Measurements from ENCODE around the gene MAGEA9. TPM values are rescaled to one million over a fixed set of nuclear protein-coding genes. Genes with fewer than 3 reads are reported as not detected.
"Not testable (repeated sequence)": the region's sequence is repeated elsewhere in the genome, so short reads cannot be mapped to it uniquely, and the experiment has no call there.

The MAGEA9 gene
- polyA plus RNA-seq, 1 donor from 2014 or later, result not detected

DNA sequence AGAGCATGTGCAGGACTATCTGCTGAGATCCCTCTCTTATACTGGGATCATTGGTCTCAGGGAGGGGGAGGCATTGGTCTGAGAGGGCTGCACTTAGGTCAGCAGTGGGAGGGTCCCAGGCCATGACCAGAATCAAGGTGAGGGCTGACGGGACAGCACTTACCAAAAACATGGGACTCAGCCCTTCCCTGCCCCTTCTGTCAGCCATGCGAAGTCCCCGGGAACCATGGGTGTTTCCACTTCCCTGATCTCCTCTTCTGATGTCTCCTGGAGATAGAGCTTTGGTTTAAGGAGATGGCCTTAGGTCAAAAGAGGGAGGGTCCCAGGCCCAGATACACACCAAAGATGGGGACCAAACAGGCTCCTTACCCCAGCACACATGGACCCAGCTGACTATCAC is 20.8 kb upstream of the MAGEA9 start:
- no peaks in the 10 kb centered on the region for H3K9me3 ChIP-seq (ENCODE audit: low read length)
- H4K20me1 ChIP-seq (ENCODE audit: insufficient read depth), result no peaks in the 10 kb centered on the region
- TF ChIP-seq, protein P1, sequence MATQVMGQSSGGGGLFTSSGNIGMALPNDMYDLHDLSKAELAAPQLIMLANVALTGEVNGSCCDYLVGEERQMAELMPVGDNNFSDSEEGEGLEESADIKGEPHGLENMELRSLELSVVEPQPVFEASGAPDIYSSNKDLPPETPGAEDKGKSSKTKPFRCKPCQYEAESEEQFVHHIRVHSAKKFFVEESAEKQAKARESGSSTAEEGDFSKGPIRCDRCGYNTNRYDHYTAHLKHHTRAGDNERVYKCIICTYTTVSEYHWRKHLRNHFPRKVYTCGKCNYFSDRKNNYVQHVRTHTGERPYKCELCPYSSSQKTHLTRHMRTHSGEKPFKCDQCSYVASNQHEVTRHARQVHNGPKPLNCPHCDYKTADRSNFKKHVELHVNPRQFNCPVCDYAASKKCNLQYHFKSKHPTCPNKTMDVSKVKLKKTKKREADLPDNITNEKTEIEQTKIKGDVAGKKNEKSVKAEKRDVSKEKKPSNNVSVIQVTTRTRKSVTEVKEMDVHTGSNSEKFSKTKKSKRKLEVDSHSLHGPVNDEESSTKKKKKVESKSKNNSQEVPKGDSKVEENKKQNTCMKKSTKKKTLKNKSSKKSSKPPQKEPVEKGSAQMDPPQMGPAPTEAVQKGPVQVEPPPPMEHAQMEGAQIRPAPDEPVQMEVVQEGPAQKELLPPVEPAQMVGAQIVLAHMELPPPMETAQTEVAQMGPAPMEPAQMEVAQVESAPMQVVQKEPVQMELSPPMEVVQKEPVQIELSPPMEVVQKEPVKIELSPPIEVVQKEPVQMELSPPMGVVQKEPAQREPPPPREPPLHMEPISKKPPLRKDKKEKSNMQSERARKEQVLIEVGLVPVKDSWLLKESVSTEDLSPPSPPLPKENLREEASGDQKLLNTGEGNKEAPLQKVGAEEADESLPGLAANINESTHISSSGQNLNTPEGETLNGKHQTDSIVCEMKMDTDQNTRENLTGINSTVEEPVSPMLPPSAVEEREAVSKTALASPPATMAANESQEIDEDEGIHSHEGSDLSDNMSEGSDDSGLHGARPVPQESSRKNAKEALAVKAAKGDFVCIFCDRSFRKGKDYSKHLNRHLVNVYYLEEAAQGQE (IDR thresholded peaks at IDR 0.05; ENCODE audit: borderline replicate concordance), result no peak
- TF ChIP-seq EZH2 (IDR thresholded peaks at IDR 0.05; ENCODE audit: borderline replicate concordance, insufficient read depth, low read length, poor library complexity, severe bottlenecking), result no peak
- no peak overlapping the region for H3K4me2 ChIP-seq (ENCODE audit: low read length)
- no peak overlapping the region for H3K4me3 ChIP-seq (ENCODE audit: low read length)
- no peak overlapping the region for H3K27ac ChIP-seq (ENCODE audit: low read length)
- H3K9me2 ChIP-seq (ENCODE audit: insufficient read depth, low read length), result no peaks in the 10 kb centered on the region
- H3K79me2 ChIP-seq (replicated peaks; ENCODE audit: insufficient read depth, low read length), result no peaks in the 10 kb centered on the region
- no peaks in the 10 kb centered on the region for H3K27me3 ChIP-seq (ENCODE audit: insufficient read depth, low read depth, low read length)
- H2AFZ ChIP-seq (ENCODE audit: low read depth, low read length), result no peak overlapping the region
- H3F3A ChIP-seq (ENCODE audit: insufficient read depth, low read length, poor library complexity, severe bottlenecking), result no peaks in the 10 kb centered on the region
- H3K9ac ChIP-seq (ENCODE audit: low read length), result no peak overlapping the region
- H3K36me3 ChIP-seq (ENCODE audit: insufficient read depth, low read length), result no peaks in the 10 kb centered on the region

DNA sequence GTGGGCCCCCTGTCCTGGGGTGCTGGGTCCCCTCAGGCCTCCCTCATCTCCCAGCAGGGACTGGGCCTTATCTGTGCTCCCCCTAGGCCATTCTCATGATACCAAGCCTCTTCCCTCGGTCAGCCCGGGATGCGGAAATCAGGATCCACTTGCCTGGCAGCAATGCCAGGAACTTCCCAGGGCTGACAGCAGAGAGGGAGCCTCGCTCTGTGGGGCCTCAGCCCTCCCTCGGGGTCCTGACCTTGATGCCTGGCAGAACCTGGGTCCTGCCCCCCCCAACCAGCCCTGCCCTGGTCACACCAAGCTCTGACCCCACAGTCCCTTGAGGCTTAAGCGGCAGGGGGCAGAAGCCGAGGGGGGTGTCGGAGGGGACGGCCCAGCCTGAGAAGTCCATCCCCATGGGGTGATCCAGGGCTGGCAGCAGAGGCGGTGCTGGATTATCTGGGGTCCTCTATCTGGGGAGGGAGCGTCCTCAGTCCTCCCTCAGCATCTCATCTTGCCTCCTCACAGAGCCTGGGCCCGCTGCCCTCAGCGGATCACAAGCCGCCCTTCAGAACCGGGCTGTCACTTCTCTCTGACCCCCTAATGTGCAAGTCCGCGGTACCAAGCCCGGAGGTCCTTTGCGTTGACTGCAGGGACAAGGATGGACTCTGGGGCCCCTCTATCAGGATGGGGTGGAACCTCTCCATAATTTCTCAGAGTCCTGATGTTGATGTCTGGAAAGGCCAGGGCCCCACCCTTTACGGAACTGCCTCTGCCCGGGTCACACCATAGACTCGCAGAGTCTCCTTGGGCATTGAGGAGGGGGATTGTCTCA is 19.7 kb upstream of the MAGEA9 start:
- H3K9ac ChIP-seq (ENCODE audit: low read length); H3K9me3 ChIP-seq (ENCODE audit: low read length); H4K20me1 ChIP-seq (ENCODE audit: insufficient read depth); H2AFZ ChIP-seq (ENCODE audit: low read depth, low read length); H3K79me2 ChIP-seq (replicated peaks; ENCODE audit: insufficient read depth, low read length); H3F3A ChIP-seq (ENCODE audit: insufficient read depth, low read length, poor library complexity, severe bottlenecking); H3K9me2 ChIP-seq (ENCODE audit: insufficient read depth, low read length); H3K27ac ChIP-seq (ENCODE audit: low read length); H3K4me3 ChIP-seq (ENCODE audit: low read length); H3K36me3 ChIP-seq (ENCODE audit: insufficient read depth, low read length); H3K27me3 ChIP-seq (ENCODE audit: insufficient read depth, low read depth, low read length); H3K4me2 ChIP-seq (ENCODE audit: low read length): not testable (repeated sequence)

DNA sequence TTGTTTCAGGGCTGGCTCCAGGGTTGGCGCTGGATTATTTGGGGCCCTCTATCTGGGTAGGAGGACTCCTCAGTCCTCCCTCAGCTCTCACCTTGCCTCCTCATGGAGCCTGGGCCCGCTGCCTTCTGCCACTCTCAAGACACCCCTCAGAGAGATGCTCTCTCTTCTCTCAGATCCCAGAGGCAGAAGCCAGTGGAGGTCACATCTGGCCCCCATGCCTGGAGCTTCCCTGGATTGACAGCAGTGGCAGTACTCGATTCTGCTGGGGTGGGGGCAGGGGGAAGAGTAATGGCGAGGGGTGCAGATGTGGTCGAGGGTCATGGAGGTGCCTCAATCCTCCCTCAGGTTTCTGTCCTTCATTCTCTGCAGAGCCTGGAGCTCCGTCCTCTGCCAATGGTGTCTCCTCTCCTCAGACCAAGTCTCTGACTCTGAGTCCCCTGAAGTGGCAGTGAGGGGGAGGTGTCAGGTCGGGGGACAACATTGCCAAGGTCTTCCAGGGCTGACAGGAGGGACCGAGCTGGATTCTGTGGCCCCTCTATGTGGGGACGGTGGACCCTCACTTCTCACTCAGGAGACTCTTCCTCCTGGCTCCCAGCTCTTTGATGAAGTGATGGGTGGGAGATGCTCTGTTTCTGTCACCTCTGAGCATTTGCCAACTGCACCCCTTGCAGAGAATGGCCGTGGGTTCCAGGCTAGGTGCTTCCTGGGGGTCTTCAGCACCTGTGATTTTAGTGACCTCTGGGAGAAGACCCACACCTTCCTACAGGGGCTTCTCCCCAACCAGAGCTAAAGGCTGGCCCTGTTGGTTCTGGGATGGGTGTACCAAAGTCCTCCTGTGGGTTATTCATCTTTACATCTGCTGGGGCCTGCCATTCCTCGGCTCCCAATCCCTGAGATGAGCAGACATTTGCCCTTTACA is 18.8 kb upstream of the MAGEA9 start:
- Histone ChIP-seq H4K20me1 (ENCODE audit: insufficient read depth) (no peaks in the 10 kb centered on the region), H3K9ac (ENCODE audit: low read length) (no peak overlapping the region), H3K9me3 (ENCODE audit: low read length) (no peaks in the 10 kb centered on the region), H3K27ac (ENCODE audit: low read length) (no peak overlapping the region), H3K27me3 (ENCODE audit: insufficient read depth, low read depth, low read length) (no peaks in the 10 kb centered on the region), H2AFZ (ENCODE audit: low read depth, low read length) (no peak overlapping the region), H3K36me3 (ENCODE audit: insufficient read depth, low read length) (no peaks in the 10 kb centered on the region), H3K4me2 (ENCODE audit: low read length) (no peak overlapping the region), H3K4me3 (ENCODE audit: low read length) (no peak overlapping the region), H3K9me2 (ENCODE audit: insufficient read depth, low read length) (no peaks in the 10 kb centered on the region), H3K79me2 (replicated peaks; ENCODE audit: insufficient read depth, low read length) (no peaks in the 10 kb centered on the region), H3F3A (ENCODE audit: insufficient read depth, low read length, poor library complexity, severe bottlenecking) (no peaks in the 10 kb centered on the region)
- TF ChIP-seq EP300 (conservative IDR thresholded peaks at IDR 0.05; ENCODE audit: poor library complexity, severe bottlenecking) (no peak), TAF1 (IDR thresholded peaks at IDR 0.05; ENCODE audit: low read depth) (no peak), RAD21 (conservative IDR thresholded peaks at IDR 0.05) (no peak), POLR2AphosphoS5 (IDR thresholded peaks at IDR 0.05) (no peak), MXI1 (conservative IDR thresholded peaks at IDR 0.05; ENCODE audit: poor library complexity, severe bottlenecking) (no peak), SMC3 (conservative IDR thresholded peaks at IDR 0.05; ENCODE audit: poor library complexity) (no peak), EZH2 (IDR thresholded peaks at IDR 0.05; ENCODE audit: borderline replicate concordance, insufficient read depth, low read length, poor library complexity, severe bottlenecking) (no peak)
- TF ChIP-seq, protein P1 (IDR thresholded peaks at IDR 0.05; ENCODE audit: borderline replicate concordance), result no peak
- TF ChIP-seq, protein P2, sequence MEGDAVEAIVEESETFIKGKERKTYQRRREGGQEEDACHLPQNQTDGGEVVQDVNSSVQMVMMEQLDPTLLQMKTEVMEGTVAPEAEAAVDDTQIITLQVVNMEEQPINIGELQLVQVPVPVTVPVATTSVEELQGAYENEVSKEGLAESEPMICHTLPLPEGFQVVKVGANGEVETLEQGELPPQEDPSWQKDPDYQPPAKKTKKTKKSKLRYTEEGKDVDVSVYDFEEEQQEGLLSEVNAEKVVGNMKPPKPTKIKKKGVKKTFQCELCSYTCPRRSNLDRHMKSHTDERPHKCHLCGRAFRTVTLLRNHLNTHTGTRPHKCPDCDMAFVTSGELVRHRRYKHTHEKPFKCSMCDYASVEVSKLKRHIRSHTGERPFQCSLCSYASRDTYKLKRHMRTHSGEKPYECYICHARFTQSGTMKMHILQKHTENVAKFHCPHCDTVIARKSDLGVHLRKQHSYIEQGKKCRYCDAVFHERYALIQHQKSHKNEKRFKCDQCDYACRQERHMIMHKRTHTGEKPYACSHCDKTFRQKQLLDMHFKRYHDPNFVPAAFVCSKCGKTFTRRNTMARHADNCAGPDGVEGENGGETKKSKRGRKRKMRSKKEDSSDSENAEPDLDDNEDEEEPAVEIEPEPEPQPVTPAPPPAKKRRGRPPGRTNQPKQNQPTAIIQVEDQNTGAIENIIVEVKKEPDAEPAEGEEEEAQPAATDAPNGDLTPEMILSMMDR (IDR thresholded peaks at IDR 0.05; ENCODE audit: poor library complexity, severe bottlenecking), result no peak
